Stomach (tissue), 9 donors: ENCODE data around the gene NUP214. TPM values are rescaled to one million over a fixed set of nuclear protein-coding genes. Genes with fewer than 3 reads are reported as not detected.

Source experiments
- DNase-seq, 2 donors: peaks; one replicate each; pipeline versions ENCODE4 v3.0.0 to v3.0.0-alpha.2; 2013 to 2019
- H3K27ac ChIP-seq, 5 donors: fragments of 200-600 bp in 4 of 5; sonication (generic) in 4 of 5; one replicate each; pipeline ENCODE4 v1.5.1; 2013 to 2019; ENCODE audit warnings: mild to moderate bottlenecking in 1 of 5, moderate library complexity in 1 of 5
- H3K27me3 ChIP-seq, 3 donors: fragments of 200-600 bp; sonication (generic); one replicate each; pipeline ENCODE4 v1.5.1; 2017 to 2019; ENCODE audit warnings: mixed run types in 1 of 3
- H3K36me3 ChIP-seq, 4 donors: fragments of 200-600 bp; sonication (generic); 1 replicate in 3 of 4; 2 replicates in 1 of 4; pipeline ENCODE4 v1.5.1; 2016 to 2019
- H3K4me1 ChIP-seq, 4 donors: fragments of 200-600 bp; sonication (generic); one replicate each; pipeline ENCODE4 v1.5.1; 2016 to 2019
- H3K4me3 ChIP-seq, 4 donors: fragments of 200-600 bp; sonication (generic) in 3 of 4; one replicate each; pipeline ENCODE4 v1.5.1; 2016 to 2019; ENCODE audit warnings: mild to moderate bottlenecking in 1 of 4
- H3K9me3 ChIP-seq, 4 donors: fragments of 200-600 bp; sonication (generic); one replicate each; pipeline ENCODE4 v1.5.1; 2016 to 2019
- EP300 ChIP-seq: sonication (generic); formaldehyde crosslinking; IDR thresholded peaks from one replicate; pipeline ENCODE4 v1.6.1; 2017; ENCODE audit warnings: antibody characterized with exemption
- POLR2A ChIP-seq, 4 donors: fragments of 450-650 bp; IDR thresholded peaks; one replicate each; pipeline ENCODE4 v1.6.1; 2016; ENCODE audit warnings: antibody characterized with exemption in 4 of 4, control low read depth in 2 of 4, mild to moderate bottlenecking in 1 of 4, moderate library complexity in 1 of 4
- POLR2AphosphoS5 ChIP-seq, 3 donors: sonication (generic); formaldehyde crosslinking; IDR thresholded peaks; one replicate each; pipeline ENCODE4 v1.6.1; 2016; ENCODE audit warnings: antibody characterized with exemption in 3 of 3
- WGBS, 5 donors: extraction: QIAGEN DNeasy Blood & Tissue Kit in 3 of 5; methylation state at CpG; one replicate each; pipeline versions ENCODE4 v1.1.5 to v1.1.7; 2013 to 2018; 5-methylcytosine and 5-hydroxymethylcytosine counted together
- intact Hi-C: fragments of 100-400 bp; cut with DNase I; formaldehyde crosslinking; loops from one replicate; pipeline ENCODE4 v1.15.1; 2023; ENCODE audit warnings: low total_unique reads
- polyA plus RNA-seq, 3 donors: library from polyadenylated mRNA; stranded (reverse); fragments of 200-250 nt; gene quantifications; one replicate each; pipeline ENCODE4 v1.2.3, GENCODE V29; 2013
- total RNA-seq, 5 donors: library from RNA; depleted of rRNA; stranded (reverse); fragments of >200 nt; gene quantifications; one replicate each; pipeline versions ENCODE4 v1.1.0 to v1.2.3, GENCODE V29; 2014 to 2016
- TF ChIP-seq, protein P1 (sequence below), 7 experiments: fragments of 450-650 bp in 4 of 7; fragments of 200-600 bp in 3 of 7; sonication (generic) in 3 of 7; IDR thresholded peaks; one replicate each; pipeline ENCODE4 v1.5.1; 2016 to 2019; ENCODE audit warnings: antibody characterized with exemption in 7 of 7, control low read depth in 2 of 7, mild to moderate bottlenecking in 1 of 7
- donor health status: healthy with polysubstance abuse.
- donor health status: Bipolar disorder and iron deficiency.
- donor health status: healthy.

Gene NUP214
- total and polyA plus RNA-seq, 8 donors, result 21.7 to 111 (median 35.0) TPM

DNA sequence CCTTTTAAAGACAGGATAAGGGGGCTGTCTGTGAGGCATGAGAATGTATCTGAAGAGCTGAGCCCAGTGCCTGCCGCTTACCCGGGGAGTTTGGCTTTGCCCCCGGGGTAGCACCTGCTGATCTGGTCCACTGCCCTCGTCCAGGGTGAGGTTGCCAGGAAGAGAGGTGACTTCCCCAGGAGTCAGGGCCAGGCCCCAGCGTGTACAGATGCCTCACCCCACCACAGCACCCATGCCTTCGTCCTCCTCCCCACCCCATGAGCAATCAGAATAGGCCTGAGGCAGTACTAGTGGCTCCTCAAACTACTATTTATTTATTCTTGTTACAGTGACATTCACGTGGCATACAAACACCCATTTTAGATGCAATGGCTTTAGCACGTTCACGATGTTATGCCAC lies 44.8 kb upstream of the NUP214 start:
- Histone ChIP-seq H3K9me3 (no peaks in the 10 kb centered on the region), H3K4me3 (no peak overlapping the region), H3K27ac (no peak overlapping the region), H3K4me1 (no peaks in the 10 kb centered on the region), H3K27me3 (peaks cover 0 to 11% (median 0%) of the 10 kb centered on the region in 3 donors), H3K36me3 (no peaks in the 10 kb centered on the region)
- intact Hi-C loops, result no loop called here
- no peak for DNase-seq
- 66 to 79% (median 74%) methylated on average over 9 of the region's 9 CpGs for WGBS, 5 donors
- TF ChIP-seq, protein P1, sequence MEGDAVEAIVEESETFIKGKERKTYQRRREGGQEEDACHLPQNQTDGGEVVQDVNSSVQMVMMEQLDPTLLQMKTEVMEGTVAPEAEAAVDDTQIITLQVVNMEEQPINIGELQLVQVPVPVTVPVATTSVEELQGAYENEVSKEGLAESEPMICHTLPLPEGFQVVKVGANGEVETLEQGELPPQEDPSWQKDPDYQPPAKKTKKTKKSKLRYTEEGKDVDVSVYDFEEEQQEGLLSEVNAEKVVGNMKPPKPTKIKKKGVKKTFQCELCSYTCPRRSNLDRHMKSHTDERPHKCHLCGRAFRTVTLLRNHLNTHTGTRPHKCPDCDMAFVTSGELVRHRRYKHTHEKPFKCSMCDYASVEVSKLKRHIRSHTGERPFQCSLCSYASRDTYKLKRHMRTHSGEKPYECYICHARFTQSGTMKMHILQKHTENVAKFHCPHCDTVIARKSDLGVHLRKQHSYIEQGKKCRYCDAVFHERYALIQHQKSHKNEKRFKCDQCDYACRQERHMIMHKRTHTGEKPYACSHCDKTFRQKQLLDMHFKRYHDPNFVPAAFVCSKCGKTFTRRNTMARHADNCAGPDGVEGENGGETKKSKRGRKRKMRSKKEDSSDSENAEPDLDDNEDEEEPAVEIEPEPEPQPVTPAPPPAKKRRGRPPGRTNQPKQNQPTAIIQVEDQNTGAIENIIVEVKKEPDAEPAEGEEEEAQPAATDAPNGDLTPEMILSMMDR (IDR thresholded peaks at IDR 0.05), result no peak
- no peak for TF ChIP-seq POLR2AphosphoS5 (IDR thresholded peaks at IDR 0.05)
- TF ChIP-seq EP300, result no peak
- no peak for TF ChIP-seq POLR2A (IDR thresholded peaks at IDR 0.05)

DNA sequence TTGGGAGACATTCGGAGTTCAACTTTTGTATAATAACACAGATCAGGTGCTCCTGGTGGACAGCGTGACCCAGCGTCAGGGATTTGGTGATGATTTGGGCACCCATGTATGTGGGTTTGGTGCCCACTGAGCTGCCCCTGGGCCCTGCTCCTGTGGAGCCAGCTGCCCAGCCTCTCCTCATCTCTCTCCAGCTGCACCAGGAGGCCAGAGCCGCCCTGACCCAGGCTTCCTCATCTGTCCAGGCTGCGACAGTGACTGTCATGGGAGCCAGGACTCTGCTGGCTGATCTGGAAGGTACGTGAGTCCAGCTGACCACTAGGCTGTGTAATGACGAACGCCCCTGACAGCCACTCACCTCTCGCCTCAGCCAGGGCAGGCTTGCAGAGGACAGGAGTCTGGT lies 43.5 kb upstream of the NUP214 start:
- intact Hi-C loops, result no loop called here
- no peak overlapping the region for H3K27ac ChIP-seq
- no peak for DNase-seq
- TF ChIP-seq EP300 (no peak), POLR2A (IDR thresholded peaks at IDR 0.05) (no peak), POLR2AphosphoS5 (IDR thresholded peaks at IDR 0.05) (no peak)
- TF ChIP-seq, protein P1 (IDR thresholded peaks at IDR 0.05), result no peak
- H3K9me3 ChIP-seq, result no peaks in the 10 kb centered on the region
- H3K27me3 ChIP-seq, result peaks cover 0 to 12% (median 0%) of the 10 kb centered on the region in 3 donors
- H3K4me1 ChIP-seq, result no peaks in the 10 kb centered on the region
- no peaks in the 10 kb centered on the region for H3K36me3 ChIP-seq
- WGBS, 5 donors, result 84 to 94% (median 87%) methylated on average over 4 to 9 of the region's 9 CpGs
- no peak overlapping the region for H3K4me3 ChIP-seq

DNA sequence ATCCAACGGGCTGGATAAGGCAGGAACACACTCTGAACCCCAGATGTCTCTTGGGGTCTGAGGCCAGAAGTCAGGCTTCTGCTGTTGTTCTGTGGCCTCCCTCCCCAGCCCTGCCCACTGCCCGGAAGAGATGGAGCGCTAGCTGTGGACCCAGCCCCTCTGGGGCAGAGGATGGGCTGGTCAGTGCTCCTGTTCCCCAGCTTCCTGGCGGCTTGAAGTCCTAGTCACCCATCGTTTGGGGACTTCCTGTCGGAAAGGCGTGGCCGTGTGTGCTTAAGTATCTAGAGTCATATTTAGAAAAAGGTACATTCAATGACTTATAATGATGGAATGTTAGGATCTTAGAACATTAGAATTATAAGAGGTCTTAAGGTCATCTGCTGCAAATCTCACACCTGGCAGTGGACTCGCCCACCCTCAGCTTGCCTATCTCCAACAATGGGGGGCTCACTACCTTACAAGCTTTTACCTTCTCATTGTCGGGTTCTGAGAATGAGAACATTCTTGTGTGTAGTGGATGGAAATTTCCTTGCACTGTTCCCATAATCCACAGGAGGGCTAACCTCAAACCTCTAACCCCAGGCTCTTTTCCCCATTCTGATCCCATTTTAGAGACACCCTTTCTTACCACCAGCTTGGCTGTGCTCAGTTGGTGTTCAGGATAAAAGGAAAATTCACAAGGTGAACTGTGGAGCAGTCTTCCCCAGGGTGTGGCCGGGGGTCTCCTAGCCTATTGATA lies 42.4 kb upstream of the NUP214 start:
- H3K36me3 ChIP-seq, result no peaks in the 10 kb centered on the region
- TF ChIP-seq POLR2AphosphoS5 (IDR thresholded peaks at IDR 0.05) (no peak), EP300 (no peak), POLR2A (IDR thresholded peaks at IDR 0.05) (no peak)
- TF ChIP-seq, protein P1 (IDR thresholded peaks at IDR 0.05), result no peak
- H3K27ac ChIP-seq, result no peak overlapping the region
- DNase-seq, result no peak
- no peaks in the 10 kb centered on the region for H3K4me1 ChIP-seq
- peaks cover 0 to 19% (median 0%) of the 10 kb centered on the region in 3 donors for H3K27me3 ChIP-seq
- no peaks in the 10 kb centered on the region for H3K9me3 ChIP-seq
- WGBS, 5 donors, result 46 to 56% (median 54%) methylated on average over 9 to 11 of the region's 11 CpGs
- intact Hi-C loops, result no loop called here
- H3K4me3 ChIP-seq, result no peak overlapping the region

DNA sequence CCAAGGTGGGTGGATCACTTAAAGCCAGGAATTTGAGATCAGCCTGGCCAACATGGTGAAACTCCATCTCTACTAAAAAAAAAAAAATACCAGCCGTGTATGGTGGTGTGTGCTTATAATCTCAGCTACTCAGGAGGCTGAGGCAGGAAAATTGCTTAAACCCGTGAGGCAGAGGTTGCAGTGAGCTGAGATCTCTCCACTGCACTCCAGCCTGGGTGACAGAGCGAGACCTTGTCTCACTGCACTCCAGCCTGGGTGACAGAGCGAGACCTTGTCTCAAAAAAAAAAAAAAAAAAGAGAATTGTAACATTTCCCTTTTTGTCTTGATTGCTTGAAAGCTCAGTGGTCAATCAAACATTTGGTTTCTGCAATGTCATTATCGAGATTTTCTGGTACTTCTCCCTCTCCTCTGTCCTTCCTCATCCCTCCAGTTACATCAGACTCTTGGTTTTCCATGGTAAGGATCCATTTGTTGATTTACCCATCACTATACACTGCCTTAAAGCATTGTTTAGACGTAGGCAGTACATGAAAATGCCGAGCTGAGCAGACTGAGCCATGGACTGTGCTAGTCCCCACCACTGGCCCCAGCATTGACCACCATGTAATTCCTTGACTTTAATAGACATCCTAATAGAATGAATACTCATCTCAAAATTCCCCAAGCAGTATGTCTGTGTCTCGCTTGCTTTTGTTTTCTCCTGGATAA lies 40.6 kb upstream of the NUP214 start:
- Histone ChIP-seq H3K27ac (no peak overlapping the region), H3K27me3 (peaks cover 0 to 20% (median 0%) of the 10 kb centered on the region in 3 donors), H3K9me3 (no peaks in the 10 kb centered on the region), H3K36me3 (no peaks in the 10 kb centered on the region), H3K4me3 (no peak overlapping the region), H3K4me1 (no peaks in the 10 kb centered on the region)
- 69 to 81% (median 74%) methylated on average over 8 of the region's 8 CpGs for WGBS, 5 donors
- TF ChIP-seq POLR2A (IDR thresholded peaks at IDR 0.05), result no peak
- no peak for TF ChIP-seq POLR2AphosphoS5 (IDR thresholded peaks at IDR 0.05)
- TF ChIP-seq, protein P1 (IDR thresholded peaks at IDR 0.05), result no peak
- TF ChIP-seq EP300, result no peak
- DNase-seq, result no peak
- intact Hi-C loops, result no loop called here
